NCI-H1092 treated with DMSO at 0.1 percent for 48 hours (cell line): Measurements from ENCODE around the gene BARX1.

Source experiments
- DNase-seq: peaks from one replicate; lab custom pipeline; 2025; lab: John Stamatoyannopoulos, UW

The BARX1 gene

GRCh38 chr9:93917121-93917853 is 37.9 kb downstream of the BARX1 start:
- DNase-seq, result no peak

GRCh38 chr9:93916358-93916757 is 38.8 kb downstream of the BARX1 start:
- no peak for DNase-seq

- no peak for DNase-seq
These were observed 43.2 kb downstream of the BARX1 start for GRCh38 chr9:93911801-93912554.

GRCh38 chr9:93911136-93911745 is 43.9 kb downstream of the BARX1 start:
- DNase-seq, result no peak

GRCh38 chr9:93910598-93910997 is 44.6 kb downstream of the BARX1 start:
- no peak for DNase-seq

- DNase-seq, result no peak
These were observed 45.0 kb downstream of the BARX1 start for GRCh38 chr9:93910196-93910595.

- no peak for DNase-seq
These were observed 45.9 kb downstream of the BARX1 start for GRCh38 chr9:93909242-93909616.

- DNase-seq, result peak; percentile 46
These were observed 46.4 kb downstream of the BARX1 start for GRCh38 chr9:93908591-93909241.

- DNase-seq, result no peak
These were observed 47.5 kb downstream of the BARX1 start for GRCh38 chr9:93907551-93908199.

- DNase-seq, result no peak
These were observed 48.8 kb downstream of the BARX1 start for GRCh38 chr9:93906195-93906880.

- no peak for DNase-seq
These were observed 49.6 kb downstream of the BARX1 start for GRCh38 chr9:93905473-93906133.

GRCh38 chr9:93904649-93905472 is 50.3 kb downstream of the BARX1 start:
- no peak for DNase-seq

GRCh38 chr9:93903886-93904648 is 51.1 kb downstream of the BARX1 start:
- no peak for DNase-seq

GRCh38 chr9:93902780-93903655 is 52.1 kb downstream of the BARX1 start:
- DNase-seq, result no peak

- no peak for DNase-seq
These were observed 52.9 kb downstream of the BARX1 start for GRCh38 chr9:93902051-93902779.
